Caco-2 (cell line): ENCODE measurements around the gene FXYD1. TPM values are rescaled to one million over a fixed set of nuclear protein-coding genes. Genes with fewer than 3 reads are reported as not detected.

Experiments
- BruUV-seq: library from RNA; stranded (reverse); fragments of 400-500 nt; replicated peaks from 2 replicates; lab custom pipeline; 2021; lab: Mats Ljungman, UMichigan
- CTCF ChIA-PET: fragments of 300-600 bp; sonication (Branson Sonifier 250); formaldehyde crosslinking; loops from one replicate; lab custom pipeline; 2022; ENCODE audit warnings: antibody characterized with exemption; lab: Charles Lee
- POLR2A ChIA-PET: fragments of 300-600 bp; sonication (Branson Sonifier 250); formaldehyde crosslinking; loops from one replicate; lab custom pipeline; 2022; ENCODE audit warnings: antibody characterized with exemption; lab: Charles Lee
- DNase-seq, 2 experiments: peaks; one replicate each; pipeline versions ENCODE4 v3.0.0 to v3.0.0-alpha.2; 2020 to 2022
- H3K27me3 ChIP-seq: replicated peaks from 2 replicates; pipeline ENCODE4 v1.6.0; 2011; ENCODE audit warnings: low read length; ENCODE audit not compliant: control insufficient read depth, insufficient read depth
- H3K36me3 ChIP-seq: 2 replicates; pipeline ENCODE4 v1.5.1; 2011; ENCODE audit warnings: low read length; ENCODE audit not compliant: control insufficient read depth, insufficient read depth
- H3K4me1 ChIP-seq: fragments of 250-450 bp; sonication (Bioruptor Pico); 2 replicates; pipeline ENCODE4 v1.5.1; 2020; ENCODE audit warnings: mild to moderate bottlenecking
- H3K4me3 ChIP-seq: 2 replicates; pipeline ENCODE4 v1.5.1; 2011; ENCODE audit warnings: low read depth, mild to moderate bottlenecking, control low read depth, low read length
- H3K9me3 ChIP-seq: fragments of 250-450 bp; sonication (Bioruptor Pico); 2 replicates; pipeline ENCODE4 v1.5.1; 2020; ENCODE audit warnings: mild to moderate bottlenecking, moderate library complexity
- H3K27ac Mint-ChIP-seq: one replicate; pipeline ENCODE4 v1.8.0; 2022; ENCODE audit warnings: mixed read lengths; ENCODE audit not compliant: unreplicated experiment
- H3K27me3 Mint-ChIP-seq: one replicate; pipeline ENCODE4 v1.8.0; 2022; ENCODE audit warnings: mixed read lengths; ENCODE audit not compliant: insufficient read depth, unreplicated experiment
- H3K36me3 Mint-ChIP-seq: one replicate; pipeline ENCODE4 v1.8.0; 2022; ENCODE audit warnings: mild to moderate bottlenecking, mixed read lengths; ENCODE audit not compliant: insufficient read depth, unreplicated experiment
- H3K4me1 Mint-ChIP-seq: one replicate; pipeline ENCODE4 v1.8.0; 2022; ENCODE audit warnings: low read depth, mixed read lengths; ENCODE audit not compliant: unreplicated experiment
- H3K4me3 Mint-ChIP-seq: one replicate; pipeline ENCODE4 v1.8.0; 2022; ENCODE audit warnings: mild to moderate bottlenecking, moderate library complexity, mixed read lengths; ENCODE audit not compliant: unreplicated experiment
- H3K9me3 Mint-ChIP-seq: one replicate; pipeline ENCODE4 v1.8.0; 2022; ENCODE audit warnings: mixed read lengths; ENCODE audit not compliant: unreplicated experiment
- intact Hi-C: fragments of 100-400 bp; cut with micrococcal nuclease; formaldehyde crosslinking; loops from one replicate; pipeline ENCODE4 v1.10.0; 2022; ENCODE audit not compliant: unreplicated experiment
- total RNA-seq: library from RNA; stranded (reverse); gene quantifications from 2 replicates; pipeline ENCODE4 v1.2.3, GENCODE V29; 2022
- TF ChIP-seq, protein P1 (sequence below), 2 experiments: fragments of 200-600 bp in 1 of 2; IDR thresholded peaks; 1 replicate in 1 of 2; 2 replicates in 1 of 2; pipeline versions ENCODE4 v1.5.1 to v1.8.0; 2011 to 2022; ENCODE audit warnings: antibody characterized with exemption in 1 of 2, control low read depth in 1 of 2, inconsistent platforms in 1 of 2, low read depth in 1 of 2, low read length in 1 of 2, mild to moderate bottlenecking in 1 of 2, moderate library complexity in 1 of 2; ENCODE audit not compliant: insufficient read depth in 1 of 2, severe bottlenecking in 1 of 2, unreplicated experiment in 1 of 2

Gene FXYD1
- total RNA-seq, 1 experiment from 2014 or later, result not detected

DNA sequence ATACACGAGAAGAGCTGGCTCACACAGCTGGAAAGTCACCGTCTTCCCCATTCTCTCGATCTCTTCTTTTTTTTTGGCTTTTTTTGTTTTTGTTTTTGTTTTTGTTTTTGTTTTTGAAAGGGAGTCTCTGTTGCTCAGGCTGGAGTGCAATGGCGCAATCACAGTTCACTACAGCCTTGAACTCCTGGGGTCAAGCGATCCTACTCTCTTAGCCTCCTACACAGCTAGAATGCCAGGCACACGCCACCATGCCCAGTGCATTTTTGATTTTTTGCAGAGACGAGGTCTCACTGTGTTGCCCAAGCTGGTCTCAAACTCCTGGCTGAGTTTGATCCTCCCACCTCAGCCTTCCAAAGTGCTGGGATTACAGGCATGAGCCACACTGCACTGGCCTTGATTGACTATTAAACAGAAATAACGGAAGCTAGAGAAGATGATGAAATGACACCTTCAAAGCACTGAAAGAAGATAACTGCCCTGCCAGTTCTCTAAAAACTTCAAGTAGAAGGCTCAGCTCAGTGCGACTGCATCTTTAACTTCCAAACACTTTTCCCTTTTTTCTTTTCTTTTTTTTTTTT lies 19.0 kb upstream of the FXYD1 start:
- no TSS peak for BruUV-seq
- Mint-ChIP-seq H3K27me3 (no peaks in the 10 kb centered on the region), H3K36me3 (peaks cover 6% of the 10 kb centered on the region), H3K9me3 (no peaks in the 10 kb centered on the region), H3K27ac (no peak overlapping the region), H3K4me3 (no peak overlapping the region), H3K4me1 (peaks cover 37% of the 10 kb centered on the region)
- no peak overlapping the region for H3K4me3 ChIP-seq
- H3K9me3 ChIP-seq, result no peaks in the 10 kb centered on the region
- no peaks in the 10 kb centered on the region for H3K27me3 ChIP-seq
- POLR2A ChIA-PET, result no interaction called here
- intact Hi-C loops, result no loop called here
- CTCF ChIA-PET, result no interaction called here
- peaks cover 3% of the 10 kb centered on the region; the same call in 1 of the 2 replicates for H3K36me3 ChIP-seq
- peaks cover 27% of the 10 kb centered on the region for H3K4me1 ChIP-seq
- DNase-seq, result no peak
- TF ChIP-seq, protein P1, sequence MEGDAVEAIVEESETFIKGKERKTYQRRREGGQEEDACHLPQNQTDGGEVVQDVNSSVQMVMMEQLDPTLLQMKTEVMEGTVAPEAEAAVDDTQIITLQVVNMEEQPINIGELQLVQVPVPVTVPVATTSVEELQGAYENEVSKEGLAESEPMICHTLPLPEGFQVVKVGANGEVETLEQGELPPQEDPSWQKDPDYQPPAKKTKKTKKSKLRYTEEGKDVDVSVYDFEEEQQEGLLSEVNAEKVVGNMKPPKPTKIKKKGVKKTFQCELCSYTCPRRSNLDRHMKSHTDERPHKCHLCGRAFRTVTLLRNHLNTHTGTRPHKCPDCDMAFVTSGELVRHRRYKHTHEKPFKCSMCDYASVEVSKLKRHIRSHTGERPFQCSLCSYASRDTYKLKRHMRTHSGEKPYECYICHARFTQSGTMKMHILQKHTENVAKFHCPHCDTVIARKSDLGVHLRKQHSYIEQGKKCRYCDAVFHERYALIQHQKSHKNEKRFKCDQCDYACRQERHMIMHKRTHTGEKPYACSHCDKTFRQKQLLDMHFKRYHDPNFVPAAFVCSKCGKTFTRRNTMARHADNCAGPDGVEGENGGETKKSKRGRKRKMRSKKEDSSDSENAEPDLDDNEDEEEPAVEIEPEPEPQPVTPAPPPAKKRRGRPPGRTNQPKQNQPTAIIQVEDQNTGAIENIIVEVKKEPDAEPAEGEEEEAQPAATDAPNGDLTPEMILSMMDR (IDR thresholded peaks at IDR 0.05; ENCODE audit: insufficient read depth in 1 of 2, low read depth in 1 of 2, low read length in 1 of 2, severe bottlenecking in 1 of 2, unreplicated experiment in 1 of 2), result no peak

DNA sequence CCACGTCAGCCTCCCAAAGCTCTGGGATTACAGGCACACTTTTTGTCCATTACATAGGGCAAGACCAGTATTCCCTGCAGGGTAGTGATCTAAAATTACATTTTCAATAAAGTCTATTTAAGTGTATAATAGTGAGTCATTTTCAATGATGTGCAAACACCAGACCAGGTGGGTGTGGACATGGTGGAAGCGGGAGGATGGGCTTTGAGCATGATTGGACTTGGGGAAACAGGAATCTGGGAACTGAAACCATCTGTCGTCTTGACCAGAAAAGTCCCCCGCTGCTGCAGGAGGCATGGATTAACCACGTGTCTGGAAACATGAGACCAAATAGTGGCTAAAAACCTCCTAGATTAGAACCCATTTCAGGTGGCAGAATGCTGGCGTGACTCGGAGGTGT lies 18.1 kb upstream of the FXYD1 start:
- TF ChIP-seq, protein P1 (IDR thresholded peaks at IDR 0.05; ENCODE audit: insufficient read depth in 1 of 2, low read depth in 1 of 2, low read length in 1 of 2, severe bottlenecking in 1 of 2, unreplicated experiment in 1 of 2), result no peak
- Mint-ChIP-seq H3K27me3 (no peaks in the 10 kb centered on the region), H3K4me3 (no peak overlapping the region), H3K9me3 (no peaks in the 10 kb centered on the region), H3K27ac (no peak overlapping the region), H3K4me1 (peaks cover 40% of the 10 kb centered on the region), H3K36me3 (peaks cover 8% of the 10 kb centered on the region)
- BruUV-seq, result no TSS peak
- CTCF ChIA-PET, result no interaction called here
- Histone ChIP-seq H3K4me1 (peaks cover 23% of the 10 kb centered on the region), H3K27me3 (no peaks in the 10 kb centered on the region), H3K4me3 (no peak overlapping the region), H3K36me3 (peaks cover 3% of the 10 kb centered on the region; the same call in 1 of the 2 replicates), H3K9me3 (no peaks in the 10 kb centered on the region)
- intact Hi-C loops, result no loop called here
- no peak for DNase-seq
- POLR2A ChIA-PET, result no interaction called here

DNA sequence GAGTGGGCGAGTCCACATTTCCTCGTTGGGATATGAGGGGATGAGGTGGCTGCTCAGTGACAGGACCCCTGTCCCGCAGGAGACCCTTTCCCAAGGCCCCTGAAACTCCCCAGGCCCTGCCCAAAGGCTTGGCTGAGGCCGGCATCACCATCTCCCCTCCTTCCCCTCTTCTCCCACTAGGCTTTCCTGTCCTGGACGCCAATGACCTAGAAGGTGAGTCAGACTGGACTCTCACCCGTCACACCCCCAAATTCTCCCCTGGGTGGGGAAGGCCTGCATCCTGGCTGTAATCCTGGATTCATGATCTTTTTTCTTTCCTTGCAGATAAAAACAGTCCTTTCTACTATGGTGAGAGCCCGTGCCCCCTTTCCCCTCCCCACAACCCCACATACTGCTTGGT lies 17.7 kb upstream of the FXYD1 start:
- no peaks in the 10 kb centered on the region for H3K9me3 ChIP-seq
- no peaks in the 10 kb centered on the region for H3K27me3 ChIP-seq
- intact Hi-C loops, result no loop called here
- H3K36me3 ChIP-seq, result peaks cover 3% of the 10 kb centered on the region; the same call in 1 of the 2 replicates
- peaks cover 19% of the 10 kb centered on the region for H3K4me1 ChIP-seq
- ChIA-PET POLR2A (no interaction called here), CTCF (no interaction called here)
- Mint-ChIP-seq H3K36me3 (peaks cover 8% of the 10 kb centered on the region), H3K4me3 (no peak overlapping the region), H3K9me3 (no peaks in the 10 kb centered on the region), H3K27ac (no peak overlapping the region), H3K4me1 (peaks cover 36% of the 10 kb centered on the region), H3K27me3 (no peaks in the 10 kb centered on the region)
- TF ChIP-seq, protein P1 (IDR thresholded peaks at IDR 0.05; ENCODE audit: insufficient read depth in 1 of 2, low read depth in 1 of 2, low read length in 1 of 2, severe bottlenecking in 1 of 2, unreplicated experiment in 1 of 2), result no peak
- no peak overlapping the region for H3K4me3 ChIP-seq
- BruUV-seq, result no TSS peak
- DNase-seq, result no peak
